Astrocyte of the spinal cord (primary cell): ENCODE measurements around the gene MYT1.

Experiments
- DNase-seq: peaks from one replicate; pipeline ENCODE4 v3.0.0; 2011; ENCODE audit warnings: low read depth, low spot score
- H3K4me3 ChIP-seq: 2 replicates; pipeline ENCODE4 v1.5.1; 2011; ENCODE audit warnings: low read depth, mild to moderate bottlenecking, low read length, moderate library complexity
- CTCF ChIP-seq: IDR thresholded peaks from 2 replicates; pipeline ENCODE4 v1.5.1; 2012; ENCODE audit warnings: low read depth, mild to moderate bottlenecking, low read length, inconsistent platforms
- in situ Hi-C: cut with HindIII; loops from 2 replicates; pipeline ENCODE4 v1.10.0; 2017; ENCODE audit warnings: low sequenced_read_pairs

Gene MYT1

GRCh38 chr20:64207641-64208590 is 43.7 kb downstream of the MYT1 start:
- no peak for DNase-seq
- no peak for TF ChIP-seq CTCF
- in situ Hi-C loops: no loop called here
- no peak overlapping the region for H3K4me3 ChIP-seq

GRCh38 chr20:64209148-64209547 is 44.9 kb downstream of the MYT1 start:
- TF ChIP-seq CTCF: no peak
- in situ Hi-C loops: no loop called here
- no peak overlapping the region for H3K4me3 ChIP-seq
- no peak for DNase-seq

- DNase-seq: no peak
- no peak overlapping the region for H3K4me3 ChIP-seq
- TF ChIP-seq CTCF: no peak
- in situ Hi-C loops: no loop called here
These were observed 46.6 kb downstream of the MYT1 start for GRCh38 chr20:64210656-64211369.

- TF ChIP-seq CTCF: no peak
- in situ Hi-C loops: no loop called here
- no peak for DNase-seq
- H3K4me3 ChIP-seq: no peak overlapping the region
These were observed 47.8 kb downstream of the MYT1 start for GRCh38 chr20:64211874-64212658.

GRCh38 chr20:64212755-64213154 is 48.5 kb downstream of the MYT1 start:
- TF ChIP-seq CTCF: no peak
- no peak overlapping the region for H3K4me3 ChIP-seq
- in situ Hi-C loops: no loop called here
- DNase-seq: peak; percentile 29

GRCh38 chr20:64214113-64214512 is 49.9 kb downstream of the MYT1 start:
- no peak for TF ChIP-seq CTCF
- no peak overlapping the region for H3K4me3 ChIP-seq
- DNase-seq: no peak
- in situ Hi-C loops: no loop called here
